SK-N-SH treated with all-trans-retinoic acid at 6 μM for 48 hours (cell line): ENCODE measurements around the gene NUDT13.

Experiments used
- ATAC-seq: fragments of 200-7000 bp; cut with Tn5 transposase; 3 replicates; pipeline ENCODE4 v1.9.1; 2020; ENCODE audit warnings: mild to moderate bottlenecking, moderate library complexity
- ARNTL ChIP-seq: fragments of 450-650 bp; formaldehyde crosslinking; IDR thresholded peaks from 2 replicates; pipeline ENCODE4 v1.5.0; 2020; ENCODE audit warnings: low read depth, mild to moderate bottlenecking, moderate library complexity, borderline replicate concordance
- BACH2 ChIP-seq: fragments of 250-450 bp; sonication (Bioruptor Pico); IDR thresholded peaks from 2 replicates; pipeline ENCODE4 v1.9.0; 2021; ENCODE audit warnings: mild to moderate bottlenecking, borderline replicate concordance
- CSDC2 ChIP-seq: fragments of 250-450 bp; sonication (Bioruptor Pico); IDR thresholded peaks from 2 replicates; pipeline ENCODE4 v1.5.0; 2020; ENCODE audit warnings: mild to moderate bottlenecking, moderate library complexity
- ESRRG ChIP-seq: fragments of 250-450 bp; sonication (Bioruptor Pico); IDR thresholded peaks from 2 replicates; pipeline ENCODE4 v1.6.1; 2021; ENCODE audit warnings: mild to moderate bottlenecking
- GLIS3 ChIP-seq: fragments of 250-450 bp; sonication (Bioruptor Pico); IDR thresholded peaks from 2 replicates; pipeline ENCODE4 v1.5.0; 2020; ENCODE audit warnings: mild to moderate bottlenecking, moderate library complexity
- ISL1 ChIP-seq: fragments of 250-450 bp; sonication (Bioruptor Pico); IDR thresholded peaks from 2 replicates; pipeline ENCODE4 v2.1.2; 2022; ENCODE audit warnings: mild to moderate bottlenecking, moderate library complexity
- OSR1 ChIP-seq: fragments of 250-450 bp; sonication (Bioruptor Pico); IDR thresholded peaks from 2 replicates; pipeline ENCODE4 v1.8.0; 2022; ENCODE audit warnings: moderate library complexity, mild to moderate bottlenecking, inconsistent platforms
- PPARA ChIP-seq: fragments of 250-450 bp; sonication (Bioruptor Pico); IDR thresholded peaks from 2 replicates; pipeline ENCODE4 v1.5.0; 2020; ENCODE audit warnings: mild to moderate bottlenecking, borderline replicate concordance
- RARB ChIP-seq: fragments of 250-450 bp; sonication (Bioruptor Pico); IDR thresholded peaks from 2 replicates; pipeline ENCODE4 v1.8.0; 2021; ENCODE audit warnings: mild to moderate bottlenecking, moderate library complexity
- SNAI2 ChIP-seq: fragments of 250-450 bp; sonication (Bioruptor Pico); IDR thresholded peaks from 2 replicates; pipeline ENCODE4 v1.5.0; 2020; ENCODE audit warnings: mild to moderate bottlenecking, moderate library complexity
- TCF4 ChIP-seq: fragments of 250-450 bp; sonication (Bioruptor Pico); IDR thresholded peaks from 2 replicates; pipeline ENCODE4 v1.8.0; 2021; ENCODE audit warnings: mild to moderate bottlenecking, moderate library complexity, borderline replicate concordance
- TOX ChIP-seq: fragments of 250-450 bp; sonication (Bioruptor Pico); IDR thresholded peaks from 2 replicates; pipeline ENCODE4 v1.8.0; 2021; ENCODE audit warnings: mild to moderate bottlenecking, moderate library complexity, borderline replicate concordance
- ZFP3 ChIP-seq: fragments of 250-450 bp; sonication (Bioruptor Pico); IDR thresholded peaks from 2 replicates; pipeline ENCODE4 v1.5.0; 2020; ENCODE audit warnings: mild to moderate bottlenecking, moderate library complexity
- ZFP30 ChIP-seq: fragments of 450-650 bp; formaldehyde crosslinking; IDR thresholded peaks from 2 replicates; pipeline ENCODE4 v1.5.0; 2022; ENCODE audit warnings: mild to moderate bottlenecking, moderate library complexity
- ZNF565 ChIP-seq: fragments of 450-650 bp; formaldehyde crosslinking; conservative IDR thresholded peaks from 2 replicates; pipeline ENCODE4 v1.5.0; 2020; ENCODE audit warnings: low read depth, mild to moderate bottlenecking, moderate library complexity
- ZNF70 ChIP-seq: fragments of 450-650 bp; formaldehyde crosslinking; IDR thresholded peaks from 2 replicates; pipeline ENCODE4 v1.5.0; 2020; ENCODE audit warnings: mild to moderate bottlenecking, moderate library complexity
- ZNF8 ChIP-seq: fragments of 450-650 bp; formaldehyde crosslinking; IDR thresholded peaks from 2 replicates; pipeline ENCODE4 v1.5.0; 2020; ENCODE audit warnings: mild to moderate bottlenecking, moderate library complexity
- TF ChIP-seq, protein P1 (sequence below): fragments of 250-450 bp; sonication (Bioruptor Pico); IDR thresholded peaks from 2 replicates; pipeline ENCODE4 v1.5.1; 2020; ENCODE audit warnings: low read depth, mild to moderate bottlenecking, moderate library complexity
- TF ChIP-seq, protein P2 (sequence below): fragments of 250-450 bp; sonication (Bioruptor Pico); IDR thresholded peaks from 2 replicates; pipeline ENCODE4 v1.8.0; 2020; ENCODE audit warnings: mild to moderate bottlenecking, moderate library complexity, borderline replicate concordance

NUDT13 gene

DNA sequence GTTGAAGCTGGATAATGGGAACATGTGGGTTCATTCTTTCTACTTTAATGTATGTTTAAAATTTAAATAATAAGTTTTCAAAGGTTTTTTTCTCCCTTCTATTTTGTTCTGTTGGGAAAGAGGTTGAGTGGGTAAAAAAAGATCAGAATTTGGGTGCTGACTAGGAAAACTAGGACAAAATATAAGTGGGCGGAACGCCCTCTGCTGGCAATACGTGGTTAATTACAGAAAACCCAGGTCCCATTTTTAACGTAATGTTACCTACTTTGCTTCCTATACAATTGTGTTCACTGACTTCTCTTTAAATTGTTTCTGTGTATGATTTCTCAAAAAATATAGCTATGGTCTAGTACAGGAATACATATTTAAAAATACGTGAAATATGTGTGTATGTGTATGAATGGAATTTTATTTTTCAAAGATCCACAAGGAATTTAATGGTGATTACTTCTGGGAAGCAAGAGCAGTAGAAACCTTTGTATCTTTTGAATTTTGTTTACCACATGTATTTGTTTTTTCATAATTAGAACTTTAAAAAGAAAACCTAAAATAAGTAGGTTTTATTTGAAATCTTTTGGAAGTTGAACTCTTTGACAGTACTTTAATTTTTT is 48.9 kb downstream of the NUDT13 start:
- ATAC-seq, result peak; percentile 67; the same call in 2 of the 3 replicates
- TF ChIP-seq ZNF70 (CRISPR knock-in tag) (no peak), ZFP3 (CRISPR knock-in tag) (no peak), CSDC2 (CRISPR knock-in tag) (no peak), SNAI2 (no peak), ESRRG (no peak), ZNF565 (no peak)

DNA sequence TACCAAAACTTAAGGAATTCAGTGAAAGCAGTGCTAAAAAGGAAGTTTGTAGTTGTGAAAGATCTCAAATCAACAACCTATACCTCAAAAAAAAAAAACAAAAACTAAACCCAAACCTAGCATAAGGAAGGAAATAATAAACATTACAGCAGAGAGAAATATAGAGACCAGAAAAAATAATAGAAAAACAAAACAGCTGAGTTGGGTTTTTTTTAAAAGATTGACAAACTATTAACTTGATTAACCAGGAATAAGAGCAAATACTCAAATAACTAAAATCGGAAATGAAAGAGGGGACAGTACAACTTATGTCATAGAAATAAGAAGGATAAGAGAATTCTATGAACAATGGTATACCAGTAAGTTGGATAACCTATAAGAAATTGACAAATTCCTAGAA is 50.8 kb downstream of the NUDT13 start:
- no peak for ATAC-seq
- TF ChIP-seq, protein P1, sequence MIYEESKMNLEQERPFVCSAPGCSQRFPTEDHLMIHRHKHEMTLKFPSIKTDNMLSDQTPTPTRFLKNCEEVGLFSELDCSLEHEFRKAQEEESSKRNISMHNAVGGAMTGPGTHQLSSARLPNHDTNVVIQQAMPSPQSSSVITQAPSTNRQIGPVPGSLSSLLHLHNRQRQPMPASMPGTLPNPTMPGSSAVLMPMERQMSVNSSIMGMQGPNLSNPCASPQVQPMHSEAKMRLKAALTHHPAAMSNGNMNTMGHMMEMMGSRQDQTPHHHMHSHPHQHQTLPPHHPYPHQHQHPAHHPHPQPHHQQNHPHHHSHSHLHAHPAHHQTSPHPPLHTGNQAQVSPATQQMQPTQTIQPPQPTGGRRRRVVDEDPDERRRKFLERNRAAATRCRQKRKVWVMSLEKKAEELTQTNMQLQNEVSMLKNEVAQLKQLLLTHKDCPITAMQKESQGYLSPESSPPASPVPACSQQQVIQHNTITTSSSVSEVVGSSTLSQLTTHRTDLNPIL, result no peak
- no peak for TF ChIP-seq ZFP3 (CRISPR knock-in tag)
- no peak for TF ChIP-seq CSDC2 (CRISPR knock-in tag)
- TF ChIP-seq ZNF565, result no peak
- no peak for TF ChIP-seq ZNF70 (CRISPR knock-in tag)
- TF ChIP-seq, protein P2, sequence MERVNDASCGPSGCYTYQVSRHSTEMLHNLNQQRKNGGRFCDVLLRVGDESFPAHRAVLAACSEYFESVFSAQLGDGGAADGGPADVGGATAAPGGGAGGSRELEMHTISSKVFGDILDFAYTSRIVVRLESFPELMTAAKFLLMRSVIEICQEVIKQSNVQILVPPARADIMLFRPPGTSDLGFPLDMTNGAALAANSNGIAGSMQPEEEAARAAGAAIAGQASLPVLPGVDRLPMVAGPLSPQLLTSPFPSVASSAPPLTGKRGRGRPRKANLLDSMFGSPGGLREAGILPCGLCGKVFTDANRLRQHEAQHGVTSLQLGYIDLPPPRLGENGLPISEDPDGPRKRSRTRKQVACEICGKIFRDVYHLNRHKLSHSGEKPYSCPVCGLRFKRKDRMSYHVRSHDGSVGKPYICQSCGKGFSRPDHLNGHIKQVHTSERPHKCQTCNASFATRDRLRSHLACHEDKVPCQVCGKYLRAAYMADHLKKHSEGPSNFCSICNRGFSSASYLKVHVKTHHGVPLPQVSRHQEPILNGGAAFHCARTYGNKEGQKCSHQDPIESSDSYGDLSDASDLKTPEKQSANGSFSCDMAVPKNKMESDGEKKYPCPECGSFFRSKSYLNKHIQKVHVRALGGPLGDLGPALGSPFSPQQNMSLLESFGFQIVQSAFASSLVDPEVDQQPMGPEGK (CRISPR knock-in tag), result no peak
- no peak for TF ChIP-seq TOX (CRISPR knock-in tag)
- TF ChIP-seq BACH2 (CRISPR knock-in tag), result no peak
- TF ChIP-seq ISL1 (CRISPR knock-in tag), result no peak
- TF ChIP-seq RARB, result no peak
- TF ChIP-seq SNAI2, result no peak
- TF ChIP-seq PPARA, result no peak
- TF ChIP-seq ESRRG, result no peak
- TF ChIP-seq ZFP30 (CRISPR knock-in tag), result no peak
- TF ChIP-seq GLIS3, result no peak
- no peak for TF ChIP-seq ARNTL
- TF ChIP-seq OSR1 (CRISPR knock-in tag), result no peak
- TF ChIP-seq TCF4 (CRISPR knock-in tag), result no peak
- no peak for TF ChIP-seq ZNF8 (CRISPR knock-in tag)

DNA sequence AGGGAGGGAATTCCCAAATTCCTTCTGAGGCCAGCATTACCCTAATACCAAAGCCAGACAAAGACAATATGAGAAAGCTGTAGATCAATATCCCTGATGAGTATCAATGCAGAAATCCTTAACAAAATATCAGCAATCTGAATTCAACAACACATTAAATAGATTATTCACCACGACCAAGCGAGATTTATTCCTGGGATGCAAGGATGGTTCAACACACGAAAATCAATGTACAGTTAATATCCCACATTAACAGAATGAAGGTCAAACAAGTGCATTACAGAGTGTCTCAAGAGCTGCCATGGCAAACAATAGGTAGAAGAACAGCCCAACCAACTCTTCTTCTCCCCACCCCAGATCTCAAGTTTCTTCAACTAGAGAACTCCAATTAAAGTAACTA is 51.4 kb downstream of the NUDT13 start:
- no peak for ATAC-seq
- TF ChIP-seq ISL1 (CRISPR knock-in tag) (no peak), ESRRG (no peak)

DNA sequence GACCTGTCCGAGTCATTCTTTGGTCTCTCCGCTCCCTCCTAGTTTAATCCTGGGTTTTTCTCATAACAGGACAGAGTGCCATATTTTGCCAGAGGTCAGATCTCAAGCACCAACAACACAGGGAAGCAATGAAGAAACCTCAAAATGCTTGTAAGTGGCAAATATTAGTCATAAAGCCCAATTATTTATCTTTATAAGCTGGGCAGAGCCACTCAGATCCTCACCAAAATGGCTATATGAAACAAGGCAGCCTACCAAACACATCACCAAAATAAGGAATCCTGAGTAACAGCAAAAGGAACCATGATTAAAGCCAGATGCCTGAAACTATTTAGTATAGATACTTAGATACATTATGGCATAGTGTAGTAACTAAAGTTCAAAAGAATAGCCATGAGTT is 52.8 kb downstream of the NUDT13 start:
- TF ChIP-seq, protein P1, result no peak
- TF ChIP-seq ZFP30 (CRISPR knock-in tag), result no peak
- no peak for TF ChIP-seq CSDC2 (CRISPR knock-in tag)
- TF ChIP-seq ISL1 (CRISPR knock-in tag), result no peak
- TF ChIP-seq PPARA, result no peak
- no peak for TF ChIP-seq RARB
- TF ChIP-seq GLIS3, result no peak
- TF ChIP-seq ZNF565, result no peak
- TF ChIP-seq SNAI2, result no peak
- TF ChIP-seq BACH2 (CRISPR knock-in tag), result no peak
- TF ChIP-seq, protein P2 (CRISPR knock-in tag), result no peak
- TF ChIP-seq ESRRG, result no peak
- ATAC-seq, result no peak

DNA sequence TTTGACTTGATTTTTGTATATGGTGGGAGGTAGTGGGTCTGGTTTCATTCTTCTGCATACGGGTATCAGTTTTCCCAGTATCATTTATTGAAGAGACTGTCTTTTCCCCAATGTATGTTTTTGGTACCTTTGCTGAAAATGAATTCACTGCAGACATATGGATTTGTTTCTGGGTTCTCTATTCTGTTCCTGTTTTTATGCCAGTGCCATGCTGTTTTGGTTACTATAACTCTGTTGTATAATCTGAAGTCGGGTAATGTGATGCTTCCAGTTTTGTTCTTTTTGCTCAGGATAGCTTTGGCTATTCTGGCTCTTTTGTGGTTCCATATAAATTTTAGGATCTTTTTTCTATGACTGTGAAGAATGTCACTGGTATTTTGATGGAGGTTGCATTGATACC is 56.7 kb downstream of the NUDT13 start:
- no peak for ATAC-seq
- TF ChIP-seq, protein P1, result no peak
- TF ChIP-seq RARB (no peak), TOX (CRISPR knock-in tag) (no peak), GLIS3 (no peak), ZFP3 (CRISPR knock-in tag) (no peak), ZFP30 (CRISPR knock-in tag) (no peak), ARNTL (no peak), CSDC2 (CRISPR knock-in tag) (no peak), ZNF8 (CRISPR knock-in tag) (no peak), OSR1 (CRISPR knock-in tag) (no peak), ESRRG (no peak), TCF4 (CRISPR knock-in tag) (no peak)
